HL-60 (cell line): ENCODE measurements around the gene EYS.

Source experiments
- DNase-seq, 2 experiments: peaks; one replicate each; pipeline ENCODE4 v3.0.0-alpha.2; 2010 to 2020; ENCODE audit warnings: low read depth in 1 of 2, low spot score in 1 of 2
- H3K27ac ChIP-seq: fragments of 250-450 bp; sonication (Bioruptor Pico); replicated peaks from 2 replicates; pipeline ENCODE4 v1.5.1; 2020; ENCODE audit warnings: mild to moderate bottlenecking, moderate library complexity
- H3K27me3 ChIP-seq: fragments of 250-450 bp; sonication (Bioruptor Pico); 2 replicates; pipeline ENCODE4 v1.5.1; 2021; ENCODE audit warnings: mild to moderate bottlenecking, moderate library complexity; ENCODE audit not compliant: insufficient read depth, poor library complexity, severe bottlenecking
- H3K4me3 ChIP-seq: replicated peaks from 2 replicates; pipeline ENCODE4 v1.5.1; 2011; ENCODE audit warnings: mild to moderate bottlenecking, control low read depth, low read length; ENCODE audit not compliant: insufficient read depth
- CTCF ChIP-seq: IDR thresholded peaks from one replicate; pipeline ENCODE4 v1.5.1; 2011; ENCODE audit warnings: low read length, control low read depth, inconsistent platforms; ENCODE audit not compliant: insufficient read depth
- GABPA ChIP-seq: IDR thresholded peaks from 2 replicates; pipeline ENCODE4 v1.6.1; 2012; ENCODE audit warnings: low read depth
- POLR2AphosphoS5 ChIP-seq: IDR thresholded peaks from 2 replicates; pipeline ENCODE4 v1.6.1; 2012; ENCODE audit warnings: low read depth
- REST ChIP-seq: IDR thresholded peaks from 2 replicates; pipeline ENCODE4 v1.6.1; 2012; ENCODE audit warnings: low read depth; ENCODE audit not compliant: insufficient replicate concordance
- SPI1 ChIP-seq: IDR thresholded peaks from 2 replicates; pipeline ENCODE4 v1.6.1; 2012; ENCODE audit warnings: low read depth, mild to moderate bottlenecking, borderline replicate concordance

Gene EYS

GRCh38 chr6:65289491-65289890 is 417.5 kb downstream of the EYS start:
- TF ChIP-seq SPI1 = no peak
- TF ChIP-seq CTCF = no peak
- no peak for TF ChIP-seq GABPA
- no peak for DNase-seq

GRCh38 chr6:65285275-65285674 is 421.8 kb downstream of the EYS start:
- Histone ChIP-seq H3K27me3 (no peaks in the 10 kb centered on the region), H3K27ac (no peak overlapping the region), H3K4me3 (no peak overlapping the region)
- no peak for DNase-seq
- TF ChIP-seq SPI1 (no peak), GABPA (no peak), POLR2AphosphoS5 (no peak), CTCF (no peak), REST (no peak)

More at GRCh38 chr6:65289491-65289890, 417.5 kb downstream of the EYS start:
- Histone ChIP-seq H3K27ac (no peak overlapping the region), H3K27me3 (no peaks in the 10 kb centered on the region), H3K4me3 (no peak overlapping the region)

GRCh38 chr6:65280060-65280459 is 427.0 kb downstream of the EYS start:
- Histone ChIP-seq H3K27ac (no peak overlapping the region), H3K27me3 (no peaks in the 10 kb centered on the region), H3K4me3 (no peak overlapping the region)
- TF ChIP-seq SPI1 (no peak), POLR2AphosphoS5 (no peak), REST (no peak), CTCF (no peak), GABPA (no peak)
- no peak for DNase-seq

- no peaks in the 10 kb centered on the region for H3K27me3 ChIP-seq
- TF ChIP-seq GABPA (no peak), POLR2AphosphoS5 (no peak), REST (no peak), SPI1 (no peak), CTCF (no peak)
- H3K27ac ChIP-seq = no peak overlapping the region
- no peak for DNase-seq
- no peak overlapping the region for H3K4me3 ChIP-seq
Observed at GRCh38 chr6:65262241-65262640, 444.8 kb downstream of the EYS start.
